Ovary (tissue), 3 donors: ENCODE data around the gene ARHGAP44.
"Not testable (repeated sequence)": the region's sequence is repeated elsewhere in the genome, so short reads cannot be mapped to it uniquely, and the experiment has no call there.

Experiments used
- CTCF ChIP-seq, 3 donors: fragments of 450-650 bp in 2 of 3; fragments of 200-600 bp in 1 of 3; IDR thresholded peaks; one replicate each; pipeline versions ENCODE4 v1.5.1 to v1.8.0; 2016 to 2022; ENCODE audit warnings: antibody characterized with exemption in 3 of 3, mild to moderate bottlenecking in 1 of 3
- EP300 ChIP-seq: sonication (generic); formaldehyde crosslinking; IDR thresholded peaks from one replicate; pipeline ENCODE4 v1.6.1; 2017; ENCODE audit warnings: antibody characterized with exemption
- POLR2A ChIP-seq: fragments of 450-650 bp; IDR thresholded peaks from one replicate; pipeline ENCODE4 v1.6.1; 2017; ENCODE audit warnings: antibody characterized with exemption, mild to moderate bottlenecking, moderate library complexity
- donor health status: DM: no; HTN: no; CAD: no.

- not testable (repeated sequence) for TF ChIP-seq EP300; CTCF (IDR thresholded peaks at IDR 0.05); POLR2A
Measured at GRCh38 chr17:12978787-12979186, 189.5 kb downstream of the ARHGAP44 start.
